Ectodermal cell (in vitro differentiated cells): ENCODE data around the gene CUX1.

Experiments used
- H3K27ac ChIP-seq: 2 replicates; pipeline ENCODE4 v1.7.0; 2013; ENCODE audit warnings: mild to moderate bottlenecking, low read depth, low read length; ENCODE audit not compliant: insufficient read depth, poor library complexity, severe bottlenecking
- H3K27me3 ChIP-seq: 2 replicates; pipeline ENCODE4 v1.7.0; 2013; ENCODE audit warnings: mild to moderate bottlenecking, low read length; ENCODE audit not compliant: insufficient read depth, control insufficient read depth, poor library complexity, severe bottlenecking
- H3K36me3 ChIP-seq: one replicate; pipeline ENCODE4 v1.7.0; 2013; ENCODE audit warnings: low read length; ENCODE audit not compliant: control insufficient read depth, insufficient read depth
- H3K4me1 ChIP-seq: one replicate; pipeline ENCODE4 v1.7.0; 2013; ENCODE audit warnings: low read length; ENCODE audit not compliant: control insufficient read depth, insufficient read depth
- H3K4me3 ChIP-seq: 2 replicates; pipeline ENCODE4 v1.7.0; 2013; ENCODE audit warnings: low read depth, low read length, control low read depth; ENCODE audit not compliant: insufficient read depth
- H3K9me3 ChIP-seq: 2 replicates; pipeline ENCODE4 v1.7.0; 2013; ENCODE audit warnings: mild to moderate bottlenecking, low read length, moderate library complexity; ENCODE audit not compliant: control insufficient read depth
- WGBS, 2 experiments: methylation state at CpG; one replicate each; pipeline ENCODE4 v1.1.7; 2013; ENCODE audit warnings: missing lambda C conversion rate in 2 of 2; 5-methylcytosine and 5-hydroxymethylcytosine counted together

The CUX1 gene

DNA sequence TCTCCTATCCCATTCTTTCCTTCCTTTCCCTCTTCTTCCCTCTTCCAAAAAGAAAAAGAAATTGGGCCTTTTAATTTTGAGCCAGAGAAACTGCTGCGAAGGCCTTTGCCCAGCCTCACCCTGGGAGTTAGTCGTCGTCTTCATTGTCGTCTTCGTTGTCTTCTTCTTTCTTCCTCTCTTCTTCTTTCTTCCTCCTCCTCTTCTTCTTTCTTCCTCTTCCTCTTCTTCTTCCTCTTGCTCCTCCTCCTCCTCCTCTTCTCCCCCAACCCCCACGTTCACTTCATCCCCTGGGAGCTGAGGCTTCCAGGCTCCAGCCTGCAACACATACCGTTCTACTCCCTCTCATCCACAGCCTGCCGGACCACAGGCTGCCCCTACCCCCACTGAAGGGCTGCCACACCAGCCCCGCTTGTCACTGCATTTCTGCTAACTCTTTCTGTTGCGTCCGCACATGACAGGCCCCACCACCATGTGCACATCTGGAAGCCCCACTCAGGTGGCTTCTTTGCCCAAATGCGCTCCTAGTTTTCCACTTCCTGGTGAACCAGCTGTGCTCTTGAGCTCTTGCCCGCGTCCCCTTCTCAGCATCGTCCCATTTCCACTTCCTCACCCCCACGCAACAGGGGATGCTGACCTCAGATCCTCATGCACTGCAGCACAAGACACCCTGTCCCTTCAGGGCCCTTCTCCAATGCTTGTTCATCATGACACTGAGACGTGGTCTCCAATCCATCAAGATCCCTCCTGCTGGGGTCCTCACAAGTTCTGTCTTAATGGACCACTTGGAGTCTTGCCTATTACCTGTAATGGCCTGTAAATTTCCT is 374.3 kb downstream of the CUX1 start:
- H3K9me3 ChIP-seq = no peaks in the 10 kb centered on the region
- no peak overlapping the region for H3K4me3 ChIP-seq
- 91% methylated on average over 17 of the region's 17 CpGs for WGBS, 2 experiments
- H3K27ac ChIP-seq = no peak overlapping the region
- H3K4me1 ChIP-seq = no peaks in the 10 kb centered on the region
- H3K36me3 ChIP-seq = peaks cover 14% of the 10 kb centered on the region
- H3K27me3 ChIP-seq = no peaks in the 10 kb centered on the region

DNA sequence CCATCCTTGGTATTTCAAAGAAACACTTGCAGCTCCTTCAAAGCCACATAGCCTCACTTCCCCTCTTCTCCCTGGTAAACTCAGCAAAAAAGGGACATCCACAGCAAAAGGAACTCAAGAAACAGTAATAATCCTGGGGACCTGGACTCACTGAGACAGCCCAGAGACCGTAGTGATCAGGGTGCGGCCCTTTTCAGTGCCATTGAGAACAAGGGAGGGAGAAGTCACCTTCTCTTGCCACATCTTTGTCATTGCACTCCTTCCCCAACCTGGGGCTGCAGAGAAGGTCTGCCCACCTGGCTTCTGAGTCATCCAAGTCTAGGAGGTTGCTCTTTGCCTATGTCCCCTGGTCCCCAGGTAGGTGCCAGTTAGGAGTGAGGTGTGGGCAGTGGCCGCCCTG is 375.4 kb downstream of the CUX1 start:
- peaks cover 24% of the 10 kb centered on the region for H3K36me3 ChIP-seq
- H3K4me3 ChIP-seq = no peak overlapping the region
- no peak overlapping the region for H3K27ac ChIP-seq
- no peaks in the 10 kb centered on the region for H3K27me3 ChIP-seq
- 95 to 99% methylated on average over 3 of the region's 3 CpGs for WGBS, 2 experiments
- H3K4me1 ChIP-seq = no peaks in the 10 kb centered on the region
- no peaks in the 10 kb centered on the region for H3K9me3 ChIP-seq

DNA sequence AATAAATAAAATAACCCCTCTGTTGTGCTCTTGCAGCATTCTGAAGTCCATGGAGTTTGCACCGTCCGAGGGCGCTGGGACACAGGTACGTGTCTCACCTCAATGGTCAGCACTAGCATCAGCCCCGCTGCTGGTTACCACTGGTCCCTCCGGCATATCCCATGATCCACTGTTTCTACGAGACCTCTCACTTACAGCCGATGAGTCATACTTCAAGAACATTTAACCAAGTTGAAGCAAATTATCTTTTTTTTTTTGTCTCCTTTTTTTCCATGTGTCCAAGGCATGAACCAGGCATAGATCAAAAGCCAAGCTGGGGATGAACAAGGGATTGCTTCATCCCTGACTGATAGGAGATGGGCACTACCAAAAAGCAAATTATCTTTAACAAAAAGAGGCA is 376.4 kb downstream of the CUX1 start:
- Histone ChIP-seq H3K36me3 (peaks cover 27% of the 10 kb centered on the region), H3K4me1 (no peaks in the 10 kb centered on the region), H3K9me3 (no peaks in the 10 kb centered on the region), H3K27me3 (no peaks in the 10 kb centered on the region), H3K4me3 (no peak overlapping the region), H3K27ac (no peak overlapping the region)
- 94 to 96% methylated on average over 8 of the region's 8 CpGs for WGBS, 2 experiments

DNA sequence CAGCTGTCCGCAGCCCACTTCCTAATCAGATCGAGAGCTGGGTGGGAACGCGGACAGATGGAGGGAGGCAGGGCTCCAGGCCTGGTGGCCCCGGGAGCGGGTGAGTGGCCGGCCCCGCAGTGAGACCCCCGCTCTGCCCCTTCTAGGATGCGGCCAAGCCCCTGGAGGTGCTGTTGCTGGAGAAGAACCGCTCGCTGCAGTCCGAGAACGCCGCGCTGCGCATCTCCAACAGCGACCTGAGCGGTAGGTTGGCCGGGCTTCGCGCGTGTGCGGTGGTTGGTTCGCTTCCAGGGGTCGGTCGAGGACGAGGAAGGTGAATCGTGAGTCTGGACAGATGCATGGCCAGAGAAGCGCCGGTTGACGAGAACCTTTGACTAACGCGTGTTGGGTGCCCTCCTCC is 377.9 kb downstream of the CUX1 start:
- Histone ChIP-seq H3K4me3 (no peak overlapping the region), H3K36me3 (peaks cover 27% of the 10 kb centered on the region)
- WGBS, 2 experiments = 96 to 97% methylated on average over 34 of the region's 34 CpGs

DNA sequence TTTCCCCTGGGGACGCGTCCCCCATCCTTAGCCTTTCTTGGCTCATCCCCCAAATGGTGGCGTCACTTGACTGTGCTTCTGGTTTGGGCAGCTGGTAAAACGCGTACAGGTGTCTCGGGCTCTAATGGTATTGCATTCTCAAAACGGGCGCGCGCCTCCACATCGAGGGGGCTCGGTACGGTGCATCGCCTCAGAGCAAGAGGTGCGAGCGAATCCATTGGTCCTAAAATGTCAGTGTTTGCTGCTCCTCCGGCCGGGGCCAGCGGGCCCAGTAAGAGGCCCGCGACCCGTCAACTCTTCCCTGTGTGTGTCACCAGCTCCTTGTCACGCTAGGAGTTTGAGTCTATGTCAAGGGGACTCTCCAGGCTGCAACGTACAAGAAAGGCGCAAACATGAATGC is 378.6 kb downstream of the CUX1 start:
- H3K9me3 ChIP-seq = no peaks in the 10 kb centered on the region
- no peaks in the 10 kb centered on the region for H3K27me3 ChIP-seq
- H3K27ac ChIP-seq = no peak overlapping the region
- H3K4me1 ChIP-seq = no peaks in the 10 kb centered on the region
- H3K36me3 ChIP-seq = peaks cover 28% of the 10 kb centered on the region
- WGBS, 2 experiments = 95 to 96% methylated on average over 25 of the region's 25 CpGs
- H3K4me3 ChIP-seq = no peak overlapping the region

More for the DNA sequence above, 377.9 kb downstream of the CUX1 start:
- Histone ChIP-seq H3K9me3 (no peaks in the 10 kb centered on the region), H3K4me1 (no peaks in the 10 kb centered on the region), H3K27me3 (no peaks in the 10 kb centered on the region), H3K27ac (no peak overlapping the region)

DNA sequence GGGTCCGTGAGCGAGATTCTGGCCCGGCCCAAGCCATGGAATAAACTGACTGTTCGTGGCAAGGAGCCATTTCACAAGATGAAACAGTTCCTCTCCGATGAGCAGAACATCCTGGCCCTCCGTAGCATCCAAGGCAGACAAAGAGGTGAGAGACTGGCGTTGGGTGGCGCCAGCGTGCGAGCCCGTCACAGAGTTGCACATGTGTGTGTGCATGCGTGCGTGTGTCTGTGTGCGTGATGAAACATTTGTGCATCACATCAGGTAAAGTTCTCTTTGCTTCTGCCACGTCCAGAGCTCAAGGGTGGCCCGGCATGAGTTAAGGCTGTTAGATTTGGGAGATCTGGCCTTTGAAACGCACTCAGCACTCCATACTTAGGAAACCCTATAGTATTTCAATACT is 379.7 kb downstream of the CUX1 start:
- H3K4me3 ChIP-seq = no peak overlapping the region
- peaks cover 34% of the 10 kb centered on the region for H3K36me3 ChIP-seq
- no peaks in the 10 kb centered on the region for H3K4me1 ChIP-seq
- no peak overlapping the region for H3K27ac ChIP-seq
- WGBS, 2 experiments = 95 to 97% methylated on average over 17 of the region's 17 CpGs
- no peaks in the 10 kb centered on the region for H3K9me3 ChIP-seq
- no peaks in the 10 kb centered on the region for H3K27me3 ChIP-seq

DNA sequence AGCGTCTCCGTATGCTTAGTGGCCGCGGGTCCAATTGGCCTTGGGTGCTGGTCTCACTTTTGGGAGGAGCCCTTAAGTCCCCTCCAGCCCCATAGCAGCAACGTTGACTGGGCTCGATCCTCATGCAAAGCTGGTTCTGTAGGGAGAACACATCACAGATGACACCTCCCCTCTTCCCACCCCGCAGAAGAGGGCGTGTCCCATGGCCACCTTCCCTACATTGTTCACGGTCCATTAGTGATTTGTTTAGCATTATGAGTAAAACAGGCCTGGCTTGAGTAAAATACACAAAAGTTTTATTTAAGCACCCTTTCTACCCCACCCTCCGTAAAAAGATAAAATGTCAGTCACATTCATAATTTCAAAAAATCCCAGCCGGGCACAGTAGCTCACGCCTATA is 380.2 kb downstream of the CUX1 start:
- H3K27ac ChIP-seq = no peak overlapping the region
- H3K9me3 ChIP-seq = no peaks in the 10 kb centered on the region
- H3K27me3 ChIP-seq = no peaks in the 10 kb centered on the region
- H3K36me3 ChIP-seq = peaks cover 37% of the 10 kb centered on the region
- H3K4me3 ChIP-seq = no peak overlapping the region
- 92% methylated on average over 11 to 12 of the region's 12 CpGs for WGBS, 2 experiments
- no peaks in the 10 kb centered on the region for H3K4me1 ChIP-seq

DNA sequence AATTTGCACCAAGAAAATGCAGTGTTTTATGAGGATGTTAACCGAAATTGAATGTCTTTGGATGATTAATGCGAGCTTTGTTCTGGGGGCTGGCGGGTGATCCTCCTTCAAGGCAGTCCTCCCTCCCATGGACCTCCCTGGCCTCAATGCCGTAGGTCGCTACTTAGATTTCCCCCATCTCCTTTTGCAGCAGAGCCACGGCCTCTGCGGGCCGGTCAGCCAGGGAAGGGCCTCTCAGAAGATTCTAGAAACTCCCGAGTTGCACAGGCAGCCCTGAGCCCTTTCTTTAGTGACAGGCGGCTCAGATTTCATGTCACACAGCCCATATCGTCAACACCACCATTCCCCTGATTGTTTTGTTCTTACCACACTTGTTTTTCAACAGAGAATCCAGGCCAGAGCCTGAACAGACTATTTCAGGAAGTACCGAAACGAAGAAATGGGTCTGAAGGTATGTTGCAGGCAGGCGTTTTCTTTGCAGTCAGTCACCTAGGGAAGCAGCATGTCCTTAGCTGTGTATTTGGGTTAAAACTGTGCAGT is 381.1 kb downstream of the CUX1 start:
- peaks cover 39% of the 10 kb centered on the region for H3K36me3 ChIP-seq
- 92 to 94% methylated on average over 14 of the region's 14 CpGs for WGBS, 2 experiments
- H3K27me3 ChIP-seq = no peaks in the 10 kb centered on the region
- H3K27ac ChIP-seq = no peak overlapping the region
- no peaks in the 10 kb centered on the region for H3K9me3 ChIP-seq
- H3K4me1 ChIP-seq = no peaks in the 10 kb centered on the region
- H3K4me3 ChIP-seq = no peak overlapping the region

DNA sequence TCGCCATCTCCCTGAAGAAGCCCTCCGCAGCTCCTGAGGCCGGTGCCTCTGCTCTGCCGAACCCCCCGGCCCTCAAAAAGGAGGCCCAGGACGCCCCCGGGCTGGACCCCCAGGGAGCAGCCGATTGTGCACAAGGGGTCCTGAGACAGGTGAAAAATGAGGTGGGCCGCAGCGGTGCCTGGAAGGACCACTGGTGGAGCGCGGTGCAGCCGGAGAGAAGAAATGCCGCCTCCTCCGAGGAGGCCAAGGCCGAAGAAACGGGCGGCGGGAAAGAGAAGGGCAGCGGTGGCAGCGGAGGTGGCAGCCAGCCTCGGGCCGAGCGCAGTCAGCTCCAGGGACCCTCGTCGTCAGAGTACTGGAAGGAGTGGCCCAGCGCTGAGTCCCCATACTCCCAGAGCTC is 384.1 kb downstream of the CUX1 start:
- Histone ChIP-seq H3K27me3 (no peaks in the 10 kb centered on the region), H3K4me1 (no peaks in the 10 kb centered on the region), H3K4me3 (no peak overlapping the region), H3K9me3 (no peaks in the 10 kb centered on the region), H3K27ac (no peak overlapping the region), H3K36me3 (peaks cover 41% of the 10 kb centered on the region)
- 96 to 97% methylated on average over 27 of the region's 27 CpGs for WGBS, 2 experiments

DNA sequence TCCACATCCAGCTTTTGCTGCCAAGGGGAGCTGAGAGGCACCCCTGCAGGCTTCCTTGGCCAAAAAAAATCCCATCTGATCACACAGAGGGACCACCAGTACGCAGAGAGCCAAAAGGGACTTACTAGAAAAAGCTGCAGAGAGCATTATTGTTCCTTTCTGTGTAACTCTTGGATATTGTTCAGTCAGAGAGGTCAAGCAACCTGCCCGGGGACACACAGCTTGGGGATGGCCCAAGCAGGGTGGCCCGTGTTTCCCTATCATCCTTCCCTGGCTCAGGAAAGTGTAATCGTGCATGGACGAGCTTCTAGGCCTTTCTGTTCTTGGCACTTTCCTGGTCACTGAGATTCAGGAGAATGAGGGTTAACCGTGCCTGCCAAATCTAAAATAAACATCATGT is 385.1 kb downstream of the CUX1 start:
- Histone ChIP-seq H3K27me3 (no peaks in the 10 kb centered on the region), H3K27ac (no peak overlapping the region), H3K9me3 (no peaks in the 10 kb centered on the region), H3K4me3 (no peak overlapping the region), H3K36me3 (peaks cover 34% of the 10 kb centered on the region), H3K4me1 (no peaks in the 10 kb centered on the region)
- WGBS, 2 experiments = 95 to 96% methylated on average over 6 of the region's 6 CpGs
